ENCODE results near the gene CLASP1.

CLASP1 gene

GRCh38 chr2:121386707-121387106 is 262.6 kb downstream of the CLASP1 start:
- ATAC-seq, result peak; percentile 51; the same call in 1 of the 3 replicates
- TF ChIP-seq GLIS3 (CRISPR knock-in tag; IDR thresholded peaks at IDR 0.05) (no peak), ESRRG (CRISPR knock-in tag; IDR thresholded peaks at IDR 0.05) (no peak), CSDC2 (CRISPR knock-in tag; IDR thresholded peaks at IDR 0.05) (no peak), ZNF565 (CRISPR knock-in tag; conservative IDR thresholded peaks at IDR 0.05; ENCODE audit: low read depth) (no peak), PPARA (CRISPR knock-in tag; IDR thresholded peaks at IDR 0.05; ENCODE audit: borderline replicate concordance) (no peak), SNAI2 (CRISPR knock-in tag; IDR thresholded peaks at IDR 0.05) (no peak), TSHZ2 (CRISPR knock-in tag; IDR thresholded peaks at IDR 0.05) (no peak), ZNF70 (CRISPR knock-in tag; IDR thresholded peaks at IDR 0.05) (no peak)

- no peak for ATAC-seq
- no peak for TF ChIP-seq CSRNP3 (CRISPR knock-in tag; IDR thresholded peaks at IDR 0.05)
- no peak for TF ChIP-seq ARNTL (CRISPR knock-in tag; IDR thresholded peaks at IDR 0.05; ENCODE audit: borderline replicate concordance, low read depth)
- TF ChIP-seq ISL1 (CRISPR knock-in tag; IDR thresholded peaks at IDR 0.05), result no peak
- no peak for TF ChIP-seq PATZ1 (CRISPR knock-in tag; IDR thresholded peaks at IDR 0.05; ENCODE audit: borderline replicate concordance)
- TF ChIP-seq CREB5 (CRISPR knock-in tag; IDR thresholded peaks at IDR 0.05; ENCODE audit: low read depth), result no peak
- TF ChIP-seq CSDC2 (CRISPR knock-in tag; IDR thresholded peaks at IDR 0.05), result no peak
Observed at GRCh38 chr2:121386102-121386501, 263.2 kb downstream of the CLASP1 start.

GRCh38 chr2:121382744-121383143 is 266.5 kb downstream of the CLASP1 start:
- TF ChIP-seq ESRRG (CRISPR knock-in tag; IDR thresholded peaks at IDR 0.05) (no peak), ISL1 (CRISPR knock-in tag; IDR thresholded peaks at IDR 0.05) (no peak), CREB5 (CRISPR knock-in tag; IDR thresholded peaks at IDR 0.05; ENCODE audit: low read depth) (no peak), ZNF8 (CRISPR knock-in tag; IDR thresholded peaks at IDR 0.05) (no peak), ZNF70 (CRISPR knock-in tag; IDR thresholded peaks at IDR 0.05) (no peak), ZNF565 (CRISPR knock-in tag; conservative IDR thresholded peaks at IDR 0.05; ENCODE audit: low read depth) (no peak), TCF4 (CRISPR knock-in tag; IDR thresholded peaks at IDR 0.05; ENCODE audit: borderline replicate concordance) (no peak), RARB (CRISPR knock-in tag; IDR thresholded peaks at IDR 0.05) (no peak), SNAI2 (CRISPR knock-in tag; IDR thresholded peaks at IDR 0.05) (no peak), CSRNP3 (CRISPR knock-in tag; IDR thresholded peaks at IDR 0.05) (no peak), ZFP3 (CRISPR knock-in tag; IDR thresholded peaks at IDR 0.05) (no peak), ZFP30 (CRISPR knock-in tag; IDR thresholded peaks at IDR 0.05) (no peak), ZC3H10 (CRISPR knock-in tag; IDR thresholded peaks at IDR 0.05) (no peak), PATZ1 (CRISPR knock-in tag; IDR thresholded peaks at IDR 0.05; ENCODE audit: borderline replicate concordance) (no peak)
- ATAC-seq, result peak; percentile 25; the same call in 1 of the 3 replicates

Measured in SK-N-SH treated with all-trans-retinoic acid at 6 μM for 48 hours (cell line).